Measurements from ENCODE around the gene ZFPM1. TPM values are rescaled to one million over a fixed set of nuclear protein-coding genes. Genes with fewer than 3 reads are reported as not detected.
A peak's percentile ranks its signal among the peaks of the same experiment; 100 is the strongest.

ZFPM1 gene
- polyA plus RNA-seq, 3 donors, result 2.1 to 5.7 (median 4.6) TPM

DNA sequence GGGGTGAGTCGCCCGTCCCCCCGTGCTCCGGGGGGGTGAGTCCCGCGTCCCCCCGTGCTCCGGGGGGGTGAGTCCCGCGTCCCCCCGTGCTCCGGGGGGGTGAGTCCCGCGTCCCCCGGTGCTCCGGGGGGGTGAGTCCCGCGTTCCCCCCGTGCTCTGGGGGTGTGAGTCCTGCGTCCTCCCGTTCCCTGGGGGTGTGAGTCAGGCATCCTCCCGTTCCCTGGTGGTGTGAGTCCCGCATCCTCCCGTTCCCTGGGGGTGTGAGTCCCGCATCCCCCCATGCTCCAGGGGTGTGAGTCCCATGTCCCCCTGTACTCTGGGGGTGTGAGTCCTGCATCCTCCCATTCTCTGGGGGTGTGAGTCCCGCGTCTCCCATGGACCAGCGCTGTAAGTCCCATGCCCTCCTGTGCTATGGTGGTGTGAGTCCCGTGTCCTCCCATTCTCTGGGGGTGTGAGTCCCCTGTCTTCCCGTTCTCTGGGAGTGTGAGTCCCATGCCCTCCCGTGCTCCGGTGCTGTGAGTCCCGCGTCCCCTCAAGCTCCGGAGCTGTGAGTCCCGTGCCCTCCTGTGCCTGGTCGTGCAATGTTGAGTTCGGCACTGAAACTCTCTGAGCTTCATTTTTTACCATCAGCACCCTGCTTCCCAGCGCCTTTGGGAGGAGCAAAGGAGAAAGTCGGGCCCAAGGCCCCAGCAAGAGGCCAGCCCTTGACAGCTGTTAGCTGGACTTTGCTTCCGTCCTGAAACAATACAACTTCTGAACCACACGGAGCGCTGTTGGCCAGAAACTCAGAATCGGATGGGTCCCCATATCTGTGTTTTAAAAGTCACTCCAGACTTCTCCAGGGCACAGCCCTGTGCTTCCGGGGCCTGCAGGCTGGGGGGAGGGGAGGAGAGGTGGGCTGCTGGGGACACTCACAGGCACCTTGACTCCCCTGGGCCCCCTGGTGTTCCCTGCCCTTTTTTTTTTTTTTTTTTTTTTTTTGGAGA lies 105.7 kb downstream of the ZFPM1 start:
- peak in 9 of 11 donors; percentile 43 to 80 (median 61) for DNase-seq (ENCODE audit: extremely low read depth in 1 of 11, low read depth in 9 of 11, low spot score in 4 of 11)

DNA sequence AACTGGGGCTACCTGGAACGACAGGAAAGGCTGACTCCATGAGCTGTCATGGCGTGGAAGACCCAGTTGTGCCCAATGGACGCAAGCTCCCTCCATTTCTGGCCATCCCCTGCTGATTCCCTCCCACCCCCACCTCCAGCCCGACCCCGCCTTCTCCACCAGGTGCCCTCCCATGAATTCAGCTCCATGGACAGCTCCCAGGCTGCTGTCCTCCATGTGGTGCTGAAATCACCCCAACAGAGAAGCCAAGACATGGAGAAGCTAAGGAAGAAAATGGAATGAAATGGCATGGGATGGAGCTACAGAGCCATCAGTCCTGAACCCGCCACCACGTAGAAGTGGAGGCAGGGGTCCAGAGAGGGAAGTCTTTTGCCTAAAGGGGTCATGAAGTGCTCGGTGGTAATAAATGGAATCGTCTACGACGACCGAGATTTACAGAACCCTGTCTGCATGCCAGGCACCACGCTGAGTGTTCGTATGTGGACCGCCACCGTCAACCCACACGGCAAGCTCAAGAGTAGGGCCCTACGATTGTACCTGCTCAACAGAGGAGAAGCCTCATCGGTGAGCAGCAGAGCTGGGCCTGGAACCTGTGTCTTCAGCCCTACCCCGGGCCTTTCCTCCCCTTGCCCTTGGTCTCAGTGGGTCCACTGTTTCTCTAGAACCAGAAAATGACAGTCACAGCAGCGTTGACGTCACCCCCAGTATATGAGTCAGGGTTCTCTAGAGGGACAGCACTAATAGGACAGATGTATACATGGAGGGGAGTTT lies 107.8 kb downstream of the ZFPM1 start:
- DNase-seq (ENCODE audit: extremely low read depth in 1 of 11, low read depth in 9 of 11, low spot score in 4 of 11), result peak in 5 of 11 donors; percentile 37 to 59 (median 41)

DNA sequence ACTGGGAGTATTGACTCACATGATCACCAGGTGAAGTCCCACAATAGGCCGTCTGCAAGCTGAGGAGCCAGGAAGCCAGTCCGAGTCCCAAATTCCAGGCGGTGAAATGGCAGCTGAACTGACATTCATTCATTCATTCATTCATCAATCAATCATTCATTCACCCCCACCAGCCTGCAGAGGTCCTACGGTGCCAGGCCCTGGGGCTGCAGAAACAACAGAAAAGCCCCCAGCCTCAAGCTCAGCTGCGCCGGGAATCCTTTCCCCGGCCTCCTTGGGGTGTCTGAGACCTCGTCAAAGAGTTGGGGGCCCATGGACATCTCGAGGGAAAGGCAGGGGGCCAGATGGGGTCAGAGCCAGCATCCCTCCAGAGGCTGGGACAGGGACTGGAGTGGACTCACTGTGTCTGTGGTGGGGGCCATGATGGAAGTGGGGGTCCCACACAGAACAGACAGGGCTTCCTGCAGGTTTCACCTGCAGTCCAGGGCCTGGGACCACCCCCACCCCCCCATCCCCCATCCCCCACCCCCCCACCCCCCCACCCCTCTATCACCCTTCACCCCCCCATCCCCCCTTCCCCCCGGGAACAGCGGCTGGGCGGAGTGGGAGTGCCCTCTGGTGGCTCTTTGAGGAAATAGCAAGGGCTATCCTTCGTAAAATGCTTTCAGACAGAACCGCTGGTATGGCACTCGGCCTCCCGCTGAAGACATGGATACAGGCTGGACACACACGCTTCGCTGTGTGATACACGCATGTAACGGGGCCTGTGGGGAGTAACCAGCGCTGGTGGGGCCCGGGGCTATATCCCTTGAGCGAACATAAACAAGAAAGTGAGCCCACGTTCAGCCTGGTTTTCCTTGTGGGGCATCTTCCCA lies 108.6 kb downstream of the ZFPM1 start:
- peak in 1 of 11 donors; percentile 31 for DNase-seq (ENCODE audit: extremely low read depth in 1 of 11, low read depth in 9 of 11, low spot score in 4 of 11)

DNA sequence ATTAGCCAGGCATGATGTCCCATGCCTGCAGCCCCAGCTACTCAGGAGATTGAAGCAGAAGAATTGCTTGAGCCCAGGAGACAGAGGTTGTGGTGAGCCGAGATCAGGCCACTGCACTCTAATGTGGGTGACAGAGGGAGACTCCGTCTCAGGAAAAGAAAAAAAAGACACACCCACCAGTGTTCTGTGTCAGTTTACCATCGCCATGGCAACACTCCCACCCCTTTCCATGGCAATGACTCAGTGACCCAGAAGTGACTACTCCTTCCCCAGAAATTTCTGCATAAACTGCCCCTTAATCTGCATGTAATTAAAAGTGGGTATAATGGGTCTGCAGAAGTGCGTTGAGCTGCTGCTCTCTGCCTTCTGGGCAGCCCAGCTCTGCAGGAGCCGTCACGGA lies 113.1 kb downstream of the ZFPM1 start:
- DNase-seq (ENCODE audit: extremely low read depth in 1 of 11, low read depth in 9 of 11, low spot score in 4 of 11), result no peak

DNA sequence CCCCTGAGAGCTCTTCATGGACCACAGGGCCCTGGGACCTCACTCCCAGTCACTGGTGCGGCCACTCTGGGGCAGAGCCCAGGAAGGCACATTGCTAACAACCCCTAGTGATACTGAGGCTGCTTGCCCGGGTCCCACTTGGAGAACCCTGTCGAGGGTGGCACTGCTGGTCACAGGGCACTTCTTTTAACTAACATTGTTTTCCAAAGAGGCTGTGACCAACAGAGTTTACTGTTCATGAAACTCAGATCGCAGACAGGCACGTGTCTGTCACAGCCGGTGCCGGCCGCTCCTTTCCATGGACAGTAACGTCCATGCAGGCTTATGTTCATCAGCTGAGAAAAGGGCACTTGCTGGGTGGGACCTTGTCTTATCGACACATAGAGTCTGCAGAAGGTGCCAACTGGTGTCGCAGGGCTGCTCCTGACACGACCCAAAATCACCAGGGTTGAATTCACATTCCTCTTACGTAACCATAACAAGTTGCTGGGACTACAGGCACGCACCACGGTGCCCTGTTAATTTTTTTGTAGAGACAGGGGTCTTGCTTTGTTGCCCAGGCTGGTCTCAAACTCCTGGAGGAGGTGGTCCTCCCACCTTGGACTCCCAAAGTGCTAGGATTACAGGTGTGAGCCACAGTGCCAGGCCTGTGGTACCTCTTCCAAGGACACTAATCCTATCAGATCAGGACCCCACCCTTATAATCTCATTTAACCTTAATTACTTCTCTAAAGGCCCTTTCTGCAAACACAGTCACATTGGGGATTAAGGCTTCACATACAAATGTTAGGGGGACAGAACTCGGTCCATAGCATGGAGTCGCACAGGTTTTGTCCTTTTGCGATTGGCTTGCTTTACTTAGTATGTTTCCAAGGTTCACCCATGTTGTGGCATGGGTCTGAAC lies 115.9 kb downstream of the ZFPM1 start:
- DNase-seq (ENCODE audit: extremely low read depth in 1 of 11, low read depth in 9 of 11, low spot score in 4 of 11), result no peak

DNA sequence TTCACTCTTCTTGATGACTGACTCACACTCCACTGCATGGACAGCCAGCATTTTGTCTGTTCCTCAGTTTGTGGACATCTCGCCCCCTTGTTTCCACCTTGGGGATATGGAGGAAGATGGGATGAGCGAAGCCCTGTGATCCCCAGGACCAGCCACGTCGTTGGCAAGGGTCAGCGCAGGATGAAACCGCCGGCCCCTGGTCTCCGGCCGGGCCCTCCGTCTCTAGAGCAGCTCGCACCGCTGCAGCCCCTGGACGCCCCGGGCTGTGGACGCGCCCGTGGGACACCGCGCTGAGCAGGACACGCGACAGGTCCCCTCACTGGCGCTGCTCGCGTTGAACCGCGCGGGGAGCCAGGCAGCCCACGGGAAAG lies 116.5 kb downstream of the ZFPM1 start:
- no peak for DNase-seq (ENCODE audit: extremely low read depth in 1 of 11, low read depth in 9 of 11, low spot score in 4 of 11)

DNA sequence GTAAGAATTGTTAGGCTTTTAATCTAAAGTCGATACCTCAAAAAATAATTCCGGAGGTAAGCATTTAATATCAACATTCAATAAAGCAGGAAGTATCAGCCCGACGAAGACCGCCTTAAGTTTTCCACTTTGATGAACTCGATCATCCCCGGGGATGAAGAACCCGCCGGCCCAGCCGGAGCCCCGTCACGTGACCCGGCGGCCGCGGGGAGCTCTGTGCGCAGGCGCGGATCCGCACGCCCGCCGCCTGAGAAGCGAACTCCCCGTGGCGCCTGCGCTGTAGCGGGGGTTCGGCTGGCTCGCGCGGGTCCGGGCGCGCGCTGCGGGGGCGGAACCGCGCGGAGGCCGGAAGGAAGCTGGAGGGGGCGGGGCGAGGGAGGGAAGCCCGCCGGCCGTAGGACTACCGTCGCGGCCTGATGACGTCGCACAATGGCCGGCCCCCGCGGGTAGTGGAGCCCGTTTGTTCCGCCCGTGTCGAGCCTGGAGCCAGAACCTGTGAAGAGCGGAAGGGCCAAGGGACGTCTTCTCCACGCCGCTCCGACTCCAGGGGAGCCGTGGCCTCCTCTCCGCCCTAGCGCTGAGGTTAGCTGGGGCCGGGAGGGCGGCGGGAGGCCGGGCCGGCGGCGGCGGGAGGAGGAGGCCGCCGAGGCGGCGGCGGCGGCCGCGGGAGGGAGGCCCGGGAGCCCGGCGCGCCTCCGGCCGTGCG lies 117.1 kb downstream of the ZFPM1 start, which contains the start of gene ZC3H18:
ZC3H18 (plus strand) TSS at position 419 of the 706 bp plus-strand sequence. CDS start 6,721 bp downstream, outside the sequence.
- peak; percentile 90 to 98 (median 96) for DNase-seq (ENCODE audit: extremely low read depth in 1 of 11, low read depth in 9 of 11, low spot score in 4 of 11)

DNA sequence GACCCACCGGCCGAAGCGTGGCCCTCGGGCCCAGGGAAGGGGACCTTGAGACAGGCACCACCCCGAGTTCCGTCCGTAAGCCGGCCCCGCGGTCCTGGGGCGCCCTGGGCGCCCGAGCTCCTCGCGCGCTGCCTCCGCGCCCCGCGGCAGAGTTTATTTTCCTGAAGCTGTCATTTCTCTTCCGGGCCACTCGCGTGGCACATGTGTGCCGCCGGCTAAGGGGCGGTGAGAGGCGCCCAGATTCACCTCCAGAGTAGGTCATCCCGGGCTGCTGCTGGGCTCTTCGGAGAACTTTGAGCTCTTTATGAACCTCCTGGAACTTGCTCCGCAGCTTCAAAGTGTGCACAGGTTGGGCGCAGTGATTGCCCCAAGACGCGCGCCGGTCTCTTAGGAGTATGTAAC lies 117.6 kb downstream of the ZFPM1 start:
- DNase-seq (ENCODE audit: extremely low read depth in 1 of 11, low read depth in 9 of 11, low spot score in 4 of 11), result no peak

DNA sequence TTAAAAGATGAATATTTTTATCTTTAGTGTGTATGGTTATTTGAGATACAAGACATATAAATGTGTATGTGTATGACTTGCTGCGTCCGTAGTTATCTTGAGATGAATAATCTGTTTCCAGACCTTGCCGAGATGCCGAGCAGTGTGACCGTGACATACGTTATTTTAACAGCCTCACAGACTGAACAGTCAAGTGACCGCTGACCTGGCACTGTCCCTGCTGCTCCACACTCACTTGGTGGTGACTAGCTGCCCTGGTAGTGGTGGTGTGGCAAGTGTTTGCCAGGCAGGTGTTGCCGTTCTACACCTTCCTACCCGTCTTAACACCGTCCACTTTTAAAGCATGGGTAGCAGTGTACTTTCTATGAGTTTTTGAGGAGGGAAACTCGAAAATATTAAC lies 122.2 kb downstream of the ZFPM1 start:
- DNase-seq (ENCODE audit: extremely low read depth in 1 of 11, low read depth in 9 of 11, low spot score in 4 of 11), result no peak

DNA sequence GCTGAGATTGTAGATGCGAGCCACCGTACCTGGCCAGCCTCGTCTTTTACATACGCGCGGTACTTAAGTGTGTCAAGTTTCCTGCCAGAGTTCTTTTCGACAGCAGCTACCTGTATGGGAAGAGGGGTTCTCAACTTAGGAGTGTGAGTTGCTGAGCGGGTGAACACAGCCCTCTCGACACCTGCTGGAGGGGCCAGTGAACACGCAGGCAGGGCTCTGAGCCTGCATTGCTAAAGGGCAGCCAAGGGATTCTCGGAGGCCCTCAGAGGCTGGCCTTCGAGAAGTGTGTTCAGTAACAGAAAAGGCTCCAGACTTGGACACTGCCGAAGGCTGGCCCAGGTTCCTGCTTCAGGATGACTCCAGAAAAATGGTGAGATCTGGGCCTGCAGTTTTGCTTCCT lies 123.2 kb downstream of the ZFPM1 start:
- DNase-seq (ENCODE audit: extremely low read depth in 1 of 11, low read depth in 9 of 11, low spot score in 4 of 11), result no peak

DNA sequence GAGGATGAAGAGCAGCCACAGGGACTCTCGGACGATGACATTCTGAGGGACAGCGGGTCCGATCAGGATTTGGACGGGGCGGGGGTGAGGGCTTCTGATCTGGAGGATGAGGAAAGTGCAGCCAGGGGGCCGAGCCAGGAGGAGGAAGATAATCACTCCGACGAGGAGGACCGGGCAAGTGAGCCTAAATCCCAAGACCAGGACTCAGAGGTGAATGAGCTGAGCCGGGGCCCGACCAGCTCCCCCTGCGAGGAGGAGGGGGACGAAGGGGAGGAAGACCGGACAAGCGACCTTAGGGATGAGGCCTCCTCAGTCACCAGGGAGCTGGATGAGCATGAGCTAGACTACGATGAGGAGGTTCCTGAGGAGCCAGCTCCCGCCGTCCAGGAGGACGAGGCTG lies 124.1 kb downstream of the ZFPM1 start:
- no peak for DNase-seq (ENCODE audit: extremely low read depth in 1 of 11, low read depth in 9 of 11, low spot score in 4 of 11)

DNA sequence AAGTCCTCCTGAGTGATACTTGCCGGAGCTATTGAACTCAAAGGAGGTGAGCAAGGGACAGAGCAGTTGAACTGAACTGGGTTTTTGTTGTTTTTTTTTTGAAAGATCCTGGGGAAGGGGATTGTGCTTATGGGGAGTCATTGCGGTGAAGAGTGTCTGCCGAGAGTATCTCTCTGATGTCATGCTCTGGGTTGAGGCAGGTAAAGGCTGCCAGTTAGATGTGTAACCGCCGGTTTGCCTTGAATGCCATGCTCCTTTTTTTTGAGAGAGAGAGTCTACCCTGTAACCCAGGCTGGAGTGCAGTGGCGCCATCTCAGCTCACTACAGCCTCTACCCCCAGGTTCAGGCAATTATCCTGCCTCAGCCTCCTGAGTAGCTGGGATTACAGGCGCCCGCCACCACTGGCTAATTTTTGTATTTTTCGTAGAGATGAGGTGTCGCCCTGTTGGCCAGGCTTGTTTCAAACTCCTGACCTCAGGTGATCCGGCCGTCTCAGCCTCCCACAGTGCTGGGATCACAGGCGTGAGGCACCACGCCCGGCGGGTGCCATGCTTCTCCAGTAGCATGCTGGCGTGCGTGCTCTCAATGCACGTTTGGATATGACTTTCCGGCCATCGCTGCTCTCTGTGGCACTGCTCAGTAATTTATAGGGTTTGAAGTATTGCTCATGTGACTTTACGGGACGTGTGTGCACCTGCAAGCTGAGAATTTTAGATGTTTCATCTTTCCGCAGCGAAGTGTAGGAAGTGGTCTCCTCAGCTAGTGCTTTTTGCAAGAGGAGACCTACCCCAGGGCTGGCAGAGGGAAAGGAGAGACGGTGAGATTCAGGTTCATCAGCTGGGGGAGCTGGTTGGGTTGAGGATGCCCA lies 125.6 kb downstream of the ZFPM1 start:
- no peak for DNase-seq (ENCODE audit: extremely low read depth in 1 of 11, low read depth in 9 of 11, low spot score in 4 of 11)

DNA sequence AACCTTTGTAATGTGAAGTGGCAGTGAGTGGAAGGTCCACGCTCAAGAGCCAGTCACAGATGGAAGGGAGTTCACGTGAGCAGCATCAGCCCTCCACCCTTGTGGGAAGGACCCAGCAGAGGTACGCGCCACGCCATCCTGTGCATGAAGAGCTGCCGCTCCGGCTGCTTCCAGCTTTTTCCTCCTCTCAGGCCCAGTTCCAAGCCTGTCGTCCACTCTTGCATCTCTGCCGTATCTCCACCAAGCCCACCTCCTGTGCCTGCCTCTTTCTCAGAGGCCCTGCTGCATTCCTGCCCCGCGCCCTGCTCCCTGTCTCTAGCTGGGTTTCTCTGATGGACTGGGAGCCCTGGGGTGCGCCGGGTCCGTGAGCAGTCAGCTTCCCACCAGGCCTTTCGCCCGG lies 127.3 kb downstream of the ZFPM1 start:
- no peak for DNase-seq (ENCODE audit: extremely low read depth in 1 of 11, low read depth in 9 of 11, low spot score in 4 of 11)

DNA sequence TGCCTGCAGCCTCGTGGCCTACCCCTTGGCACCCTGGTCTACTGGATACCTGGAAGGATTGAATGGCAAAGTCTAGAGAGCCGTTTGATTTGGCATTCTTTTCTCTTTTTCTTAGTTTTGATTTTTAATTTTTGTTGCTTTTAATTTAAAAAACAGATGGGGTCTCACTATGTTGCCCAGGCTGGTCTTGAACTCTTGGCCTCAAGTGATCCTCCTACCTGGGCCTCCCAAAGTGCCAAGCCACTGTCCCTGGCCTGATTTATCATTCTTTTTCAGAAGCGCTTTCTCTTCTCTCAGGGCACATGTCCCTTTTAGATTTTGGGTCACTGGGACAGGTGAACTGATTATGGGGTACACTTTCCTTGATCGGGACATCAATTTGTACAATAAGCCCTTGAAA lies 128.0 kb downstream of the ZFPM1 start:
- DNase-seq (ENCODE audit: extremely low read depth in 1 of 11, low read depth in 9 of 11, low spot score in 4 of 11), result no peak

DNA sequence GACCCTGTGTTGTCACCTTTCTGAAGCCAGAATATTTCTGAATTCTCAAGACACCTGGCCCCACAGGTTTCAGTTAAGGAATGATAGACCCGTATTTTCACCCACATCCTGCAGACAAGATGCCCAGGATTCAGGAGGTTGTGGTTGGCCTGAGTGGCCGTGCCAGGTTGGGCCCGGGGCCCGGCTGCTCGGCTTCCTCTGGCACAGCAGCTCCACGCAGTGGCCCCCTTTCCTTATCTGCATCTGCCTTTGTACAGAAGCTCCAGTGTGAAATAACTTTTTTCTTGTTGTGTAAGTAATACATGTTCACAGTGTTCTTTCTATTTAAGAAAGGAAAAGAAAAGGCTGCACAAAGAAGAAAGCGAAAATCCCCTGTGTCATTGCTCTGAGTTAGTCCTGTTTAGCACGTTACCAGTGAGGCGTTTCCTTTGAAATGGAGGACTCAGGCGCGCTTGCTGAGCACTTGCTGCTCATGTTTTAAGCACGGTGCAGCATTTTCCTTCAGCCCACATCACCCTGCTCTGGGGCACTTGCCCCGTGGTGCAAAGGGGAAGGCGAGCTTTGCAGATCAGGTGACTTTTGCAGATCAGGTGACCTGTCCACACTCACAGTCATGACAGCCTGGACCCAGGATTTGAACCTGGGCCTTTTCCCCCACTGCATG lies 130.0 kb downstream of the ZFPM1 start:
- no peak for DNase-seq (ENCODE audit: extremely low read depth in 1 of 11, low read depth in 9 of 11, low spot score in 4 of 11)

DNA sequence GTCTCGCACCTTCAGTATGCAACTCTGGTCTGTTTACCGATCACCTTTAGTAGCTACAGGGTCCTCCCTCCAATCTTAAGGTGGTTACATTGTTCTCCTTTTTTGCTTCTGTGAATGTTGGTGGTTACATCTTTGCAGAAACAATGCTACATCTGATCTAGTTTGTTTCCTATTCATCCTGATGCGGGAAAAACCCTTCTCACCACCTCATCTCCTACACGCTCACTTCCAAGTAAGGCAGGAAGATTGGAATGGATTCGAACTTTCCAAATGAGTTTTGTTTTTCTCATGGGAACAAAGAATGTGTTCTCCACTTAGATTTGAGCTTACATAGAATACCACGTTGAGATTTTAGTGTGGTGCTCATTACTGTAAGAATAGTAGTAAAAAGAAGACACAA lies 131.6 kb downstream of the ZFPM1 start:
- no peak for DNase-seq (ENCODE audit: extremely low read depth in 1 of 11, low read depth in 9 of 11, low spot score in 4 of 11)

All from renal cortex interstitium (tissue), 11 donors.